WTC11 (cell line): Measurements from ENCODE around the gene RAB11FIP3. TPM values are rescaled to one million over a fixed set of nuclear protein-coding genes. Genes with fewer than 3 reads are reported as not detected.

Source experiments
- ATAC-seq: fragments of 200-7000 bp; cut with Tn5 transposase; 2 replicates; pipeline ENCODE4 v1.10.0; 2021; ENCODE audit warnings: mild to moderate bottlenecking, moderate library complexity
- CTCF ChIA-PET: fragments of 300-600 bp; sonication (Branson Sonifier 250); formaldehyde crosslinking; loops from one replicate; lab custom pipeline; 2021; ENCODE audit warnings: antibody characterized with exemption; lab: Charles Lee
- POLR2A ChIA-PET: fragments of 350-600 bp; sonication (Branson Sonifier 250); formaldehyde crosslinking; loops from one replicate; lab custom pipeline; 2021; ENCODE audit warnings: antibody characterized with exemption; lab: Charles Lee
- DNase-seq: peaks from one replicate; pipeline ENCODE4 v3.0.0; 2021; ENCODE audit warnings: low spot score
- H3K27ac Mint-ChIP-seq: 2 replicates; pipeline ENCODE4 v1.8.0; 2021; ENCODE audit warnings: mixed read lengths
- H3K27me3 Mint-ChIP-seq: 2 replicates; pipeline ENCODE4 v1.8.0; 2021; ENCODE audit warnings: low read depth, mild to moderate bottlenecking, moderate library complexity, mixed read lengths
- H3K36me3 Mint-ChIP-seq: 2 replicates; pipeline ENCODE4 v1.8.0; 2021; ENCODE audit warnings: mixed read lengths
- H3K4me1 Mint-ChIP-seq: 2 replicates; pipeline ENCODE4 v1.8.0; 2022; ENCODE audit warnings: mixed read lengths
- H3K4me3 Mint-ChIP-seq: 2 replicates; pipeline ENCODE4 v1.8.0; 2021; ENCODE audit warnings: mild to moderate bottlenecking, moderate library complexity, mixed read lengths
- H3K9me3 Mint-ChIP-seq: 2 replicates; pipeline ENCODE4 v1.8.0; 2021; ENCODE audit warnings: mixed read lengths
- EMX1 ChIP-seq: fragments of 250-450 bp; sonication (Bioruptor Pico); IDR thresholded peaks from 2 replicates; pipeline ENCODE4 v1.8.0; 2021; ENCODE audit warnings: mild to moderate bottlenecking
- FOXJ3 ChIP-seq: sonication (generic); formaldehyde crosslinking; IDR thresholded peaks from 2 replicates; pipeline ENCODE4 v1.9.0; 2021; ENCODE audit warnings: missing genetic modification reagents, mild to moderate bottlenecking, borderline replicate concordance
- JUN ChIP-seq: sonication (generic); formaldehyde crosslinking; IDR thresholded peaks from 2 replicates; pipeline ENCODE4 v1.8.0; 2023; ENCODE audit warnings: mild to moderate bottlenecking, missing genetic modification reagents
- MXD4 ChIP-seq: fragments of 250-450 bp; sonication (Bioruptor Pico); IDR thresholded peaks from 2 replicates; pipeline ENCODE4 v1.8.0; 2021; ENCODE audit warnings: mild to moderate bottlenecking, moderate library complexity, borderline replicate concordance
- MYBL2 ChIP-seq: sonication (generic); formaldehyde crosslinking; IDR thresholded peaks from 2 replicates; pipeline ENCODE4 v1.8.1; 2023; ENCODE audit warnings: mild to moderate bottlenecking, moderate library complexity, missing genetic modification reagents
- NFATC4 ChIP-seq: fragments of 250-450 bp; sonication (Bioruptor Pico); IDR thresholded peaks from 2 replicates; pipeline ENCODE4 v1.9.0; 2021; ENCODE audit warnings: mild to moderate bottlenecking
- NR1H2 ChIP-seq: sonication (generic); formaldehyde crosslinking; IDR thresholded peaks from 2 replicates; pipeline ENCODE4 v1.9.0; 2021; ENCODE audit warnings: mild to moderate bottlenecking, moderate library complexity, missing genetic modification reagents
- PREB ChIP-seq: sonication (generic); formaldehyde crosslinking; IDR thresholded peaks from 2 replicates; pipeline ENCODE4 v1.8.1; 2022; ENCODE audit warnings: mild to moderate bottlenecking, missing genetic modification reagents, moderate library complexity, borderline replicate concordance
- SP1 ChIP-seq: sonication (generic); formaldehyde crosslinking; conservative IDR thresholded peaks from 2 replicates; pipeline ENCODE4 v1.8.1; 2022; ENCODE audit warnings: missing genetic modification reagents
- TP53 ChIP-seq: sonication (generic); formaldehyde crosslinking; IDR thresholded peaks from 2 replicates; pipeline ENCODE4 v1.8.1; 2023; ENCODE audit warnings: mild to moderate bottlenecking, missing genetic modification reagents
- ZBTB21 ChIP-seq: sonication (generic); formaldehyde crosslinking; IDR thresholded peaks from 2 replicates; pipeline ENCODE4 v1.8.1; 2023; ENCODE audit warnings: mild to moderate bottlenecking, missing genetic modification reagents, borderline replicate concordance
- ZNF138 ChIP-seq: sonication (generic); formaldehyde crosslinking; conservative IDR thresholded peaks from 2 replicates; pipeline ENCODE4 v1.8.1; 2022; ENCODE audit warnings: mild to moderate bottlenecking, moderate library complexity, missing genetic modification reagents
- ZNF232 ChIP-seq: sonication (generic); formaldehyde crosslinking; IDR thresholded peaks from 2 replicates; pipeline ENCODE4 v1.8.0; 2022; ENCODE audit warnings: mild to moderate bottlenecking, missing genetic modification reagents
- ZNF263 ChIP-seq: sonication (generic); formaldehyde crosslinking; IDR thresholded peaks from 2 replicates; pipeline ENCODE4 v1.8.1; 2022; ENCODE audit warnings: low read depth, mild to moderate bottlenecking, moderate library complexity, missing genetic modification reagents
- ZNF396 ChIP-seq: fragments of 250-450 bp; sonication (Bioruptor Pico); IDR thresholded peaks from 2 replicates; pipeline ENCODE4 v1.8.0; 2021; ENCODE audit warnings: mild to moderate bottlenecking, moderate library complexity, borderline replicate concordance
- total RNA-seq: library from RNA; stranded (reverse); gene quantifications from 3 replicates; pipeline ENCODE4 v1.2.3, GENCODE V29; 2021
- TF ChIP-seq, protein P1 (sequence below): sonication (generic); formaldehyde crosslinking; IDR thresholded peaks from 2 replicates; pipeline ENCODE4 v1.8.1; 2022; ENCODE audit warnings: low read depth, mild to moderate bottlenecking, moderate library complexity, missing genetic modification reagents, borderline replicate concordance
- TF ChIP-seq, protein P2 (sequence below): sonication (generic); formaldehyde crosslinking; IDR thresholded peaks from 2 replicates; pipeline ENCODE4 v1.8.0; 2022; ENCODE audit warnings: mild to moderate bottlenecking, missing genetic modification reagents
- TF ChIP-seq, protein P3 (sequence below): sonication (generic); formaldehyde crosslinking; IDR thresholded peaks from 2 replicates; pipeline ENCODE4 v1.8.1; 2022; ENCODE audit warnings: missing genetic modification reagents, borderline replicate concordance
- TF ChIP-seq, protein P4 (sequence below): sonication (generic); formaldehyde crosslinking; IDR thresholded peaks from 2 replicates; pipeline ENCODE4 v1.8.0; 2023; ENCODE audit warnings: missing genetic modification reagents, mild to moderate bottlenecking, borderline replicate concordance

RAB11FIP3 gene
- total RNA-seq, 1 experiment from 2014 or later: 38.6 TPM

DNA sequence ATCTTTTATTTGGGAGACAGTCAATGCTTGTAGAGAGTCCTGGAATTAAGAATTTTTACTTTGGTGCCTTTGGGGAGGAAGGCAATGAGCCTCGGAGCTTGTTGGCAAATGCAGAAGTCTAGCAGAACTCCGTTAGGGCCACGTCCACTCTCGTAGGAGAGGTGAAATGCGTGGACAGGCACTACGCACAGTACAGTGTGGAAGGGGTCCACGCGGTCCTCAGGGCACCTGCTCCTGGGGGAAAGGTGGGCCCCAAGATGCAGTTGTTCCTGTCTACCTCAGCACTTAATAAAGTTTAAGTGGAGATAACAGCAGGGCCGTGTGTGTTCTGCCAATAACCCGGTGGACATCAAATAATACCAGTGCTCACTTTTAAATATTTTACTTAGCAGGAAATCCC, 1.8 kb downstream of the RAB11FIP3 start:
- DNase-seq: no peak
- no peaks in the 10 kb centered on the region; the same call in 1 of the 2 replicates for H3K36me3 Mint-ChIP-seq
- no peak overlapping the region for H3K27ac Mint-ChIP-seq
- no peaks in the 10 kb centered on the region for H3K9me3 Mint-ChIP-seq
- peak overlapping the region; percentile 64 for H3K4me3 Mint-ChIP-seq
- CTCF ChIA-PET: interaction anchor here (0.6 to 4.2 kb wide), 2 partner anchors 13 to 61 kb away, joined by 3 to 25 read pairs; no protein-coding TSS in a partner anchor
- POLR2A ChIA-PET: interaction anchor here (0.6 kb wide), 1 partner anchor 1343 kb away, joined by 3 read pairs; no protein-coding TSS in a partner anchor
- H3K27me3 Mint-ChIP-seq: peaks cover 45% of the 10 kb centered on the region
- TF ChIP-seq SP1 (CRISPR knock-in tag) (no peak), MXD4 (CRISPR knock-in tag) (no peak), ZNF138 (no peak), ZNF232 (CRISPR knock-in tag) (no peak), NFATC4 (CRISPR knock-in tag) (no peak), ZNF396 (CRISPR knock-in tag) (no peak), FOXJ3 (no peak), TP53 (CRISPR knock-in tag) (no peak), NR1H2 (CRISPR knock-in tag) (no peak), EMX1 (no peak), PREB (CRISPR knock-in tag) (no peak), ZBTB21 (CRISPR knock-in tag) (no peak), ZNF263 (CRISPR knock-in tag) (no peak), MYBL2 (no peak), JUN (no peak)
- TF ChIP-seq, protein P1, sequence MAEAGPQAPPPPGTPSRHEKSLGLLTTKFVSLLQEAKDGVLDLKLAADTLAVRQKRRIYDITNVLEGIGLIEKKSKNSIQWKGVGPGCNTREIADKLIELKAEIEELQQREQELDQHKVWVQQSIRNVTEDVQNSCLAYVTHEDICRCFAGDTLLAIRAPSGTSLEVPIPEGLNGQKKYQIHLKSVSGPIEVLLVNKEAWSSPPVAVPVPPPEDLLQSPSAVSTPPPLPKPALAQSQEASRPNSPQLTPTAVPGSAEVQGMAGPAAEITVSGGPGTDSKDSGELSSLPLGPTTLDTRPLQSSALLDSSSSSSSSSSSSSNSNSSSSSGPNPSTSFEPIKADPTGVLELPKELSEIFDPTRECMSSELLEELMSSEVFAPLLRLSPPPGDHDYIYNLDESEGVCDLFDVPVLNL: no peak
- TF ChIP-seq, protein P2, sequence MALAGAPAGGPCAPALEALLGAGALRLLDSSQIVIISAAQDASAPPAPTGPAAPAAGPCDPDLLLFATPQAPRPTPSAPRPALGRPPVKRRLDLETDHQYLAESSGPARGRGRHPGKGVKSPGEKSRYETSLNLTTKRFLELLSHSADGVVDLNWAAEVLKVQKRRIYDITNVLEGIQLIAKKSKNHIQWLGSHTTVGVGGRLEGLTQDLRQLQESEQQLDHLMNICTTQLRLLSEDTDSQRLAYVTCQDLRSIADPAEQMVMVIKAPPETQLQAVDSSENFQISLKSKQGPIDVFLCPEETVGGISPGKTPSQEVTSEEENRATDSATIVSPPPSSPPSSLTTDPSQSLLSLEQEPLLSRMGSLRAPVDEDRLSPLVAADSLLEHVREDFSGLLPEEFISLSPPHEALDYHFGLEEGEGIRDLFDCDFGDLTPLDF (CRISPR knock-in tag): no peak
- TF ChIP-seq, protein P3, sequence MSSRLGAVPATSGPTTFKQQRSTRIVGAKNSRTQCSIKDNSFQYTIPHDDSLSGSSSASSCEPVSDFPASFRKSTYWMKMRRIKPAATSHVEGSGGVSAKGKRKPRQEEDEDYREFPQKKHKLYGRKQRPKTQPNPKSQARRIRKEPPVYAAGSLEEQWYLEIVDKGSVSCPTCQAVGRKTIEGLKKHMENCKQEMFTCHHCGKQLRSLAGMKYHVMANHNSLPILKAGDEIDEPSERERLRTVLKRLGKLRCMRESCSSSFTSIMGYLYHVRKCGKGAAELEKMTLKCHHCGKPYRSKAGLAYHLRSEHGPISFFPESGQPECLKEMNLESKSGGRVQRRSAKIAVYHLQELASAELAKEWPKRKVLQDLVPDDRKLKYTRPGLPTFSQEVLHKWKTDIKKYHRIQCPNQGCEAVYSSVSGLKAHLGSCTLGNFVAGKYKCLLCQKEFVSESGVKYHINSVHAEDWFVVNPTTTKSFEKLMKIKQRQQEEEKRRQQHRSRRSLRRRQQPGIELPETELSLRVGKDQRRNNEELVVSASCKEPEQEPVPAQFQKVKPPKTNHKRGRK: no peak
- TF ChIP-seq, protein P4, sequence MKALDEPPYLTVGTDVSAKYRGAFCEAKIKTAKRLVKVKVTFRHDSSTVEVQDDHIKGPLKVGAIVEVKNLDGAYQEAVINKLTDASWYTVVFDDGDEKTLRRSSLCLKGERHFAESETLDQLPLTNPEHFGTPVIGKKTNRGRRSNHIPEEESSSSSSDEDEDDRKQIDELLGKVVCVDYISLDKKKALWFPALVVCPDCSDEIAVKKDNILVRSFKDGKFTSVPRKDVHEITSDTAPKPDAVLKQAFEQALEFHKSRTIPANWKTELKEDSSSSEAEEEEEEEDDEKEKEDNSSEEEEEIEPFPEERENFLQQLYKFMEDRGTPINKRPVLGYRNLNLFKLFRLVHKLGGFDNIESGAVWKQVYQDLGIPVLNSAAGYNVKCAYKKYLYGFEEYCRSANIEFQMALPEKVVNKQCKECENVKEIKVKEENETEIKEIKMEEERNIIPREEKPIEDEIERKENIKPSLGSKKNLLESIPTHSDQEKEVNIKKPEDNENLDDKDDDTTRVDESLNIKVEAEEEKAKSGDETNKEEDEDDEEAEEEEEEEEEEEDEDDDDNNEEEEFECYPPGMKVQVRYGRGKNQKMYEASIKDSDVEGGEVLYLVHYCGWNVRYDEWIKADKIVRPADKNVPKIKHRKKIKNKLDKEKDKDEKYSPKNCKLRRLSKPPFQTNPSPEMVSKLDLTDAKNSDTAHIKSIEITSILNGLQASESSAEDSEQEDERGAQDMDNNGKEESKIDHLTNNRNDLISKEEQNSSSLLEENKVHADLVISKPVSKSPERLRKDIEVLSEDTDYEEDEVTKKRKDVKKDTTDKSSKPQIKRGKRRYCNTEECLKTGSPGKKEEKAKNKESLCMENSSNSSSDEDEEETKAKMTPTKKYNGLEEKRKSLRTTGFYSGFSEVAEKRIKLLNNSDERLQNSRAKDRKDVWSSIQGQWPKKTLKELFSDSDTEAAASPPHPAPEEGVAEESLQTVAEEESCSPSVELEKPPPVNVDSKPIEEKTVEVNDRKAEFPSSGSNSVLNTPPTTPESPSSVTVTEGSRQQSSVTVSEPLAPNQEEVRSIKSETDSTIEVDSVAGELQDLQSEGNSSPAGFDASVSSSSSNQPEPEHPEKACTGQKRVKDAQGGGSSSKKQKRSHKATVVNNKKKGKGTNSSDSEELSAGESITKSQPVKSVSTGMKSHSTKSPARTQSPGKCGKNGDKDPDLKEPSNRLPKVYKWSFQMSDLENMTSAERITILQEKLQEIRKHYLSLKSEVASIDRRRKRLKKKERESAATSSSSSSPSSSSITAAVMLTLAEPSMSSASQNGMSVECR: no peak
- TF ChIP-seq, all 79 proteins: peak for 0
- ATAC-seq: no peak
- peaks cover 14% of the 10 kb centered on the region for H3K4me1 Mint-ChIP-seq
